Kidney epithelial cell (primary cell): ENCODE data around the gene DNAI1. TPM values are rescaled to one million over a fixed set of nuclear protein-coding genes. Genes with fewer than 3 reads are reported as not detected.

ENCODE experiments used
- DNase-seq: peaks from one replicate; pipeline ENCODE4 v3.0.0-alpha.2; 2010; ENCODE audit warnings: low read depth
- H3K27me3 ChIP-seq: 2 replicates; pipeline ENCODE4 v1.6.0; 2011; ENCODE audit warnings: low read length; ENCODE audit not compliant: control insufficient read depth, insufficient read depth
- H3K36me3 ChIP-seq: 2 replicates; pipeline ENCODE4 v1.5.1; 2011; ENCODE audit warnings: low read length; ENCODE audit not compliant: control insufficient read depth, insufficient read depth
- H3K4me3 ChIP-seq: 2 replicates; pipeline ENCODE4 v1.5.1; 2011; ENCODE audit warnings: low read depth, mild to moderate bottlenecking, control low read depth, low read length
- total RNA-seq: library from RNA; depleted of rRNA; stranded (reverse); fragments of >200 nt; gene quantifications from 2 replicates; pipeline ENCODE4 v1.2.3, GENCODE V29; 2015
- TF ChIP-seq, protein P1 (sequence below): IDR thresholded peaks from 2 replicates; pipeline ENCODE4 v1.5.1; 2011; ENCODE audit warnings: mild to moderate bottlenecking, moderate library complexity, low read length, control low read depth, inconsistent platforms; ENCODE audit not compliant: insufficient read depth, poor library complexity, severe bottlenecking

The DNAI1 gene
- total RNA-seq, 1 donor from 2014 or later = not detected

GRCh38 chr9:34459941-34460340 is 1.3 kb downstream of the DNAI1 start:
- H3K4me3 ChIP-seq = no peak overlapping the region
- no peaks in the 10 kb centered on the region for H3K36me3 ChIP-seq
- no peaks in the 10 kb centered on the region for H3K27me3 ChIP-seq
- TF ChIP-seq, protein P1, sequence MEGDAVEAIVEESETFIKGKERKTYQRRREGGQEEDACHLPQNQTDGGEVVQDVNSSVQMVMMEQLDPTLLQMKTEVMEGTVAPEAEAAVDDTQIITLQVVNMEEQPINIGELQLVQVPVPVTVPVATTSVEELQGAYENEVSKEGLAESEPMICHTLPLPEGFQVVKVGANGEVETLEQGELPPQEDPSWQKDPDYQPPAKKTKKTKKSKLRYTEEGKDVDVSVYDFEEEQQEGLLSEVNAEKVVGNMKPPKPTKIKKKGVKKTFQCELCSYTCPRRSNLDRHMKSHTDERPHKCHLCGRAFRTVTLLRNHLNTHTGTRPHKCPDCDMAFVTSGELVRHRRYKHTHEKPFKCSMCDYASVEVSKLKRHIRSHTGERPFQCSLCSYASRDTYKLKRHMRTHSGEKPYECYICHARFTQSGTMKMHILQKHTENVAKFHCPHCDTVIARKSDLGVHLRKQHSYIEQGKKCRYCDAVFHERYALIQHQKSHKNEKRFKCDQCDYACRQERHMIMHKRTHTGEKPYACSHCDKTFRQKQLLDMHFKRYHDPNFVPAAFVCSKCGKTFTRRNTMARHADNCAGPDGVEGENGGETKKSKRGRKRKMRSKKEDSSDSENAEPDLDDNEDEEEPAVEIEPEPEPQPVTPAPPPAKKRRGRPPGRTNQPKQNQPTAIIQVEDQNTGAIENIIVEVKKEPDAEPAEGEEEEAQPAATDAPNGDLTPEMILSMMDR = no peak
- no peak for DNase-seq

DNA sequence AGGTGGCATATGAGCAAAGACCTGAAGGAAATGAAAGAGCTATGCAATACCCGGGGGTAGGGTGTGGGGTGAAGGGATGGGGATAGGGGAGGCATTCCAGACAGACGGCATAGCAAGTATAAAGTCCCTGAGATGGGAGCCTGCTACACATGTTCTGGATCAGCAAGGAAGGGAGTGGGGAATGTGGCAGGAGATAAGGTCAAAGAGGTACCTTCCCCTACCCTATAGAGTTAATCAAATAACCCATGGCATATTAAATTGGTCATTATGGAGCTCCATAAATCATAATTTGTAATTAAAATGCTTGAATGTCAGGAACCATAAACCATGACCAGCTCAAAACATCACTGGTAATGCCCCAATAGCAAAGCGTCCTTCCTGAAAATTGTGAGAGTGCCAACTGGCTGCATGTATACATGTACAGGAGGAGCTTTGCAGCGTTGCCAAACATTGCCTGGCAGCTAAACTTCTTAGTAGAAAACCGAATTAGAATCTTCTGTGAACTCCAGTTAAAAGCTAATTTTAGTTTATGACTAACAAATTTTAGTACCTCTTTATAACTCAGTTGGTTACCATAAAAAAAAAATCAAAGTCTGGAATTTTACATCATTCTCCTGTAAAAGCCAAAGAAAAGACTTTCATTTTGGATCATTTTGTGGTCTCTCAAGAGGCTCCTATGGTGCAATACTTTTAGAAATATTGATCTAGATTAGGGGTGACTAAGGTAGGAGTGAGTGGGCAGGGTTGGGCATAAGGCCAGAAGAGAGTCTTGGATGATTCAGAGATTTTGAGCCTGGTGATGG is 4.7 kb downstream of the DNAI1 start:
- no peaks in the 10 kb centered on the region for H3K36me3 ChIP-seq
- no peak for DNase-seq
- H3K4me3 ChIP-seq = no peak overlapping the region
- TF ChIP-seq, protein P1 = no peak
- H3K27me3 ChIP-seq = no peaks in the 10 kb centered on the region

DNA sequence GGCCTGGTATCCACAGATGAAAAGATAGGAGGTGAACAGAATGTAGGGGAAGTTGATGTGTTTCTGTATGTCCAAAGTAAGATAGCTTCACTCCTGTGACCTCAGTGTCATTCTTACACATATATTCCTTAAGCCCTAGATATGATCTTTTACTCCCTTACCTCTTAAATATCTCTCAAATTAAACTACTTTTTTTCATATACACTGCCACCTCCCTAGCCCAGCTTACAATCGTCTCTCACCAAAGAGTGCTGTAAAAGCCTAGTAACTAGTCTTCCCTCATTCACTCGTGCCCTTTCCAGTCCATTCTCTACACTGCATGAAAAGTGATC is 5.3 kb downstream of the DNAI1 start:
- no peak for DNase-seq
- Histone ChIP-seq H3K36me3 (no peaks in the 10 kb centered on the region), H3K4me3 (no peak overlapping the region), H3K27me3 (no peaks in the 10 kb centered on the region)
- TF ChIP-seq, protein P1 = no peak

DNA sequence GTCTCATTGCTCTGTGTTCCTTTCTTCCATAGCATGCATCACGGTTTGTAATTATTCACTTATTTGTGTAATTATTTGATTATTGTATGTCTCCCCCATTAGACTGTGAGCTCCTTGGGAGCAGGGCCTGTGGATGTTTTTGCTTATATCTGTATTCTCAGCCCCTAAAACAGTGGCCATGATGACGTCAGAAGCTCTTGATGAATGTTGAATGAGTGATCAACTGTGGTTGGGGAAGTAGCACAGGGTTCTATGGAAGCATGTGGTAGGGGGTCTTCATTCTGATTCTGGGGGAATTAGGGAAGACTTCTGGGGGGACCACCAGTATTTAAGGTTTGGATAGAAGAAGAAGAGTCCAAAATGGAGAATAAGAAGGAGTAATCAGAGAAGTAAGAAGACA is 6.0 kb downstream of the DNAI1 start:
- no peak for DNase-seq
- H3K4me3 ChIP-seq = no peak overlapping the region
- no peaks in the 10 kb centered on the region for H3K36me3 ChIP-seq
- TF ChIP-seq, protein P1 = no peak
- H3K27me3 ChIP-seq = no peaks in the 10 kb centered on the region

- H3K4me3 ChIP-seq = no peak overlapping the region
- H3K36me3 ChIP-seq = no peaks in the 10 kb centered on the region
- TF ChIP-seq, protein P1 = no peak
- H3K27me3 ChIP-seq = no peaks in the 10 kb centered on the region
- DNase-seq = no peak
Measured at GRCh38 chr9:34465468-34465867, 6.9 kb downstream of the DNAI1 start.

GRCh38 chr9:34475097-34475496 is 16.5 kb downstream of the DNAI1 start:
- no peak overlapping the region for H3K4me3 ChIP-seq
- no peak for DNase-seq
- peaks cover 6% of the 10 kb centered on the region for H3K27me3 ChIP-seq
- TF ChIP-seq, protein P1 = no peak
- H3K36me3 ChIP-seq = no peaks in the 10 kb centered on the region
